Inferior parietal cortex (tissue), 1 donor: ENCODE measurements around the gene RASL11B.

Experiments
- DNase-seq: peaks from one replicate; pipeline ENCODE4 v3.0.0-alpha.2; 2016; ENCODE audit errors: extremely low spot score

The RASL11B gene

DNA sequence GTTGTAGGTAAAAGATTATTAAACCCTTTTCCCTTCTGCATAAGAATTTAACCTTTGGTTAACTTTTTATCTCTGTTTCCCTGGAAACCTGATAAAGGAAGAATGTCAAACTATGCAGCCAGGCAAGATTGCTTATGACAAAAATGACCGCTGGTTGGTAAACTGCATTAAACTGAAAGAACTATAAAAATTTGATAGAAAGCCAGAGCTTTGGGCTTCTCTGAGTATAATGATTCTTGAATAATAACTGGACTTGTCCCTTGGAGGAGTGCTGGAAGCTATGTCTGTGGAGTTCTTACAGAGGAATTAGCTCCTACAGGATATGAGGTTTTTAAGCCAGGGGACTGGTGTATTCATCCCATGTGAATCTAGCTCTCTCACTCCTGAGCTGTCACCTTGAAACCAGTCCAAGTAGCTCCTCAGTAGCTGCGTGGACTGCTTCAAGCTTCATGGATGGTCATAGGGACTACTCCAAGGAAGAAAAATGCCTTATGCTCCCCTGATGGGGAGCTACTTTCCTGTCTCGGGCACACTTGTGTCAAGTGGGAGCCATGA, 52.0 kb downstream of the RASL11B start:
- DNase-seq = no peak

DNA sequence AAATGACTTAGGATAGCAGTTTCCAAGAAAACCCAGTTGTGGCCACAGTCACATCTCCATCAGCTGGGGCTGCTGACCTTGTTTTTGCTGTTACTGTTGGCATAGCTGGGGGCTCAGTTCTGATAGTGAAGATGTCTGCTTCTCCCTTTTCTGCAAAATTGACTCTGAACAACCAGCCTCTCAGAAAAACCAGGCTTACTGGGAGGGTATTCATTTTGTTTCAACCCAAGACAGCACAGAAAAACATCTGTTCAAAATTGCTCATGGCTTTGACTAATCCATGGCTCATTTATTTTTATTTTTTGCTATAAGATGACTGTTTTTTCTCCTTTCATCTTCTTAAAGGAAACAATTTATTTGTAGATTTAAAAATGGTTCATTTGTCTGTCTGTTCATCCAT, 53.1 kb downstream of the RASL11B start:
- DNase-seq = no peak

DNA sequence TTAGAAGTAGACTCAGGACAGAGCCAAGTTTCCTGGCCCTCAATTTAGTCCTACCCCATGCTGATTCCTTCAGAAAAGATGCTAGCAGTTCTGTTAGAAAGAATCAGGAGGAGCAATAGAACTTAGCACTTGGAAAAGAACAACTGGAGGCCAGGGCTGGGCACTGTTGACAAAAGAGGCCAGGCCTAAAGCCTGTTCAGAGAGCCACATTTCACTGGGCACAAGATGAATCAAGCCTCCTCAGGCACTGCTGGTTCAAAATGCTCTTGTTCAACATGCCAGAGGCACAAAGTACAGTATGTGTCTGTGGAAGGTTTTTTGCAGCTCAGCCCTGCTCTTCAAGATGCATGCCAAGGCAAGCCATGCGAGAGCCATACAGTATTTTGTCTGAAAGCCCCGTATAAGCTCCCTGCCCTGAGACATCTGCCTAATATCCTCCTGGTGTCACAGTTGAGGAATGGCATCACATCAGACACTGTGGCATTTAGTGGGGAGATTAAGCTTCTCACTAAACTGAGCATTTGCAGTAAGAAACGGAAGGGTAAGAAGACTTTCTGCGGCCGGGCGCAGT, 53.7 kb downstream of the RASL11B start:
- no peak for DNase-seq
